Heart left ventricle (tissue), 16 donors: ENCODE results near the gene RHOB. TPM values are rescaled to one million over a fixed set of nuclear protein-coding genes. Genes with fewer than 3 reads are reported as not detected.

Experiments used
- ATAC-seq, 4 donors: fragments of 200-7000 bp; cut with Tn5 transposase; one replicate each; pipeline ENCODE4 v1.9.1; 2020 to 2022; ENCODE audit warnings: moderate library complexity in 4 of 4, mild to moderate bottlenecking in 3 of 4, moderate number of reproducible peaks in 1 of 4
- DNase-seq, 5 donors: peaks; one replicate each; pipeline ENCODE4 v3.0.0-alpha.2; 2020
- H3K27ac ChIP-seq, 12 donors: fragments of 200-600 bp; sonication (generic) in 4 of 12; one replicate each; pipeline versions ENCODE4 v1.5.0 to v1.8.0; 2016 to 2022; ENCODE audit warnings: mild to moderate bottlenecking in 2 of 12
- H3K27me3 ChIP-seq, 9 donors: fragments of 200-600 bp; sonication (generic) in 2 of 9; one replicate each; pipeline versions ENCODE4 v1.5.1 to v1.8.0; 2016 to 2022; ENCODE audit warnings: mild to moderate bottlenecking in 3 of 9
- H3K36me3 ChIP-seq, 9 donors: fragments of 200-600 bp; sonication (generic) in 2 of 9; one replicate each; pipeline versions ENCODE4 v1.5.0 to v1.8.0; 2018 to 2022; ENCODE audit warnings: mild to moderate bottlenecking in 2 of 9
- H3K4me1 ChIP-seq, 12 donors: fragments of 200-600 bp; sonication (generic) in 4 of 12; one replicate each; pipeline versions ENCODE4 v1.5.0 to v1.8.0; 2016 to 2022; ENCODE audit warnings: mild to moderate bottlenecking in 3 of 12
- H3K4me3 ChIP-seq, 12 donors: fragments of 200-600 bp; sonication (generic) in 4 of 12; one replicate each; pipeline versions ENCODE4 v1.5.0 to v1.8.0; 2017 to 2022; ENCODE audit warnings: mild to moderate bottlenecking in 9 of 12, moderate library complexity in 4 of 12
- H3K9me3 ChIP-seq, 12 donors: fragments of 200-600 bp; sonication (generic) in 4 of 12; one replicate each; pipeline versions ENCODE4 v1.5.0 to v1.8.0; 2016 to 2022; ENCODE audit warnings: mild to moderate bottlenecking in 1 of 12
- CTCF ChIP-seq, 12 donors: fragments of 200-600 bp; sonication (generic) in 4 of 12; IDR thresholded peaks; one replicate each; pipeline versions ENCODE4 v1.5.0 to v1.8.0; 2018 to 2022; ENCODE audit warnings: antibody characterized with exemption in 12 of 12, mild to moderate bottlenecking in 5 of 12
- POLR2A ChIP-seq, 2 donors: fragments of 450-650 bp; IDR thresholded peaks; one replicate each; pipeline ENCODE4 v1.6.1; 2017; ENCODE audit warnings: antibody characterized with exemption in 2 of 2, mild to moderate bottlenecking in 2 of 2, moderate library complexity in 2 of 2
- WGBS, 4 donors: extraction: QIAGEN DNeasy Blood & Tissue Kit in 2 of 4; methylation state at CpG; one replicate each; pipeline versions ENCODE4 v1.1.5 to v1.1.7; 2013 to 2018; 5-methylcytosine and 5-hydroxymethylcytosine counted together
- intact Hi-C, 10 donors: fragments of 100-400 bp; cut with DNase I; formaldehyde crosslinking; loops; one replicate each; pipeline versions ENCODE4 v1.11.1 to v1.14.2; 2022
- polyA plus RNA-seq, 2 donors: library from polyadenylated mRNA; stranded (reverse); fragments of 200-250 nt; gene quantifications; one replicate each; pipeline ENCODE4 v1.2.3, GENCODE V29; 2013
- total RNA-seq, 9 donors: library from RNA; depleted of rRNA in 2 of 9; stranded (reverse); fragments of >200 nt in 2 of 9; fragmentation: NEBNext Ultra II Directional in 3 of 9; extraction: Animal tissue kit (Norgen Biotek cat#: 25700) in 3 of 9; gene quantifications; one replicate each; pipeline versions ENCODE4 v1.1.0 to v1.2.4, GENCODE V29; 2016 to 2023
- donor health status: ischemic (EF 13 %, LVEDD 7.1; RV severe dilation, severe dysfunction).
- donor health status: healthy with polysubstance abuse.
- donor health status: DM: no; HTN: yes; CAD: no.
- donor health status: DM: no; HTN: no; CAD: no.
- donor health status: ischemic (EF 25% LVEDD 6.9; RV normal size, moderate dysfunction).
- donor health status: ischemic (EF 25% LVEDD 5.7; RV mildly dilated, moderate dysfunction).
- donor health status: healthy.
- donor health status: DM: yes; HTN: yes; CAD: no.
- donor health status: ischemic (EF 35%, LVEDD 5.7; RV mildly dilated, moderate dysfunction).
- donor health status: nonischemic (EF 11% LVEDD 7.7; RV severe dilation, severe dysfunction).
- donor health status: DM: yes; HTN: yes; CAD: no.
- donor health status: PGD.
- donor health status: ischemic (EF 29% LVEDD 5.4; RV normal size, mild dysfunction).
- donor health status: nonischemic (EF 23%, LVEDD 6.1; RV moderate dilation, normal function).

RHOB gene
- total and polyA plus RNA-seq, 11 donors, result 105 to 429 (median 169) TPM

- Histone ChIP-seq H3K4me3 (no peak overlapping the region), H3K27ac (peak overlapping the region in 10 of 12 donors; percentile 6 to 77 (median 54)), H3K9me3 (no peaks in the 10 kb centered on the region), H3K36me3 (no peaks in the 10 kb centered on the region), H3K4me1 (peaks cover 0 to 68% (median 12%) of the 10 kb centered on the region in 12 donors), H3K27me3 (no peaks in the 10 kb centered on the region)
- DNase-seq (peak in 1 of 5 donors; percentile 8), ATAC-seq (no peak)
- 91 to 93% (median 92%) methylated on average over 11 of the region's 11 CpGs for WGBS, 4 donors
- intact Hi-C loops, result no loop called here
- TF ChIP-seq POLR2A (IDR thresholded peaks at IDR 0.05) (no peak), CTCF (IDR thresholded peaks at IDR 0.05) (no peak)
Observed at GRCh38 chr2:20428717-20429490, 18.0 kb upstream of the RHOB start.

DNA sequence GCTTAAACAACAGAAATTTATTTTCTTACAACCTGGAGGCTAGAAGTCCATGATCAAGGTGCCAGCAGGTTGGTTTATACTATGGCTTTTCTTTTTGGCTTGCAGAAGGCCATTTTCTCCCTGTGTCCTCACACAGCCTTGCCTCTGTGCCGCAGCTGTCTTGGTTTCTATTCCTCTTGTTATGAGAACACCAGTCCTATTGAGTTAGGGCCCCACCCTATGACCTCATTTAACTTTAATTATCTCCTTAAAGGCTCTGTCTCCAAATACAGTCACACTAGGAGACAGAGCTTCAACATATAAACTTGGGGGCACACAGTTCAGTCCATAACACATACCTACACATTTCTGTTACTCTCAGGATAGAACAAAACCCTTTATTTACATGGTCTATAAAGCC lies 17.3 kb upstream of the RHOB start:
- Histone ChIP-seq H3K4me3 (no peak overlapping the region), H3K27me3 (no peaks in the 10 kb centered on the region), H3K9me3 (no peaks in the 10 kb centered on the region), H3K27ac (peak overlapping the region; percentile 6 to 77 (median 54)), H3K4me1 (peaks cover 0 to 62% (median 10%) of the 10 kb centered on the region in 12 donors), H3K36me3 (no peaks in the 10 kb centered on the region)
- intact Hi-C loops, result no loop called here
- 51 to 58% (median 53%) methylated on average over 1 of the region's 1 CpG for WGBS, 4 donors
- ATAC-seq (peak; percentile 55 to 85 (median 78)), DNase-seq (peak in 3 of 5 donors; percentile 21 to 68 (median 57))
- no peak for TF ChIP-seq CTCF (IDR thresholded peaks at IDR 0.05)
- TF ChIP-seq POLR2A (IDR thresholded peaks at IDR 0.05), result peak in 1 of 2 donors; percentile 23

- H3K36me3 ChIP-seq, result no peaks in the 10 kb centered on the region
- H3K9me3 ChIP-seq, result no peaks in the 10 kb centered on the region
- H3K27ac ChIP-seq, result peak overlapping the region; percentile 6 to 77 (median 54)
- 73 to 77% (median 74%) methylated on average over 4 of the region's 4 CpGs for WGBS, 4 donors
- no peak for ATAC-seq
- H3K4me1 ChIP-seq, result peaks cover 0 to 57% (median 5%) of the 10 kb centered on the region in 12 donors
- DNase-seq, result no peak
- no peaks in the 10 kb centered on the region for H3K27me3 ChIP-seq
- no peak overlapping the region for H3K4me3 ChIP-seq
- intact Hi-C loops, result loop anchor here in 1 of 10 donors (10.0 kb wide), 1 partner anchor 45 kb away; no protein-coding TSS in a partner anchor
- TF ChIP-seq CTCF (IDR thresholded peaks at IDR 0.05), result no peak
- TF ChIP-seq POLR2A (IDR thresholded peaks at IDR 0.05), result no peak
Observed at GRCh38 chr2:20430035-20430434, 16.8 kb upstream of the RHOB start.

GRCh38 chr2:20430461-20431300 lies 16.2 kb upstream of the RHOB start:
- H3K4me1 ChIP-seq, result peaks cover 0 to 50% (median 5%) of the 10 kb centered on the region in 12 donors
- peak overlapping the region in 8 of 12 donors; percentile 22 to 77 (median 58) for H3K27ac ChIP-seq
- intact Hi-C loops, result loop anchor here in 1 of 10 donors (10.0 kb wide), 1 partner anchor 46 kb away; no protein-coding TSS in a partner anchor
- ATAC-seq (no peak), DNase-seq (no peak)
- no peak for TF ChIP-seq CTCF (IDR thresholded peaks at IDR 0.05)
- TF ChIP-seq POLR2A (IDR thresholded peaks at IDR 0.05), result no peak
- H3K36me3 ChIP-seq, result no peaks in the 10 kb centered on the region
- H3K4me3 ChIP-seq, result no peak overlapping the region
- no peaks in the 10 kb centered on the region for H3K27me3 ChIP-seq
- H3K9me3 ChIP-seq, result no peaks in the 10 kb centered on the region
- 85 to 93% (median 86%) methylated on average over 7 of the region's 7 CpGs for WGBS, 4 donors
